Posterior cingulate gyrus (tissue), 11 donors: Measurements from ENCODE around the gene NDUFV3.
"Not testable (repeated sequence)": the region's sequence is repeated elsewhere in the genome, so short reads cannot be mapped to it uniquely, and the experiment has no call there.

Experiments used
- DNase-seq, 10 donors: peaks; one replicate each; pipeline versions ENCODE4 v3.0.0 to v3.0.0-alpha.2; 2020 to 2021; ENCODE audit warnings: mixed read lengths in 3 of 10
- intact Hi-C: fragments of 100-400 bp; cut with DNase I; formaldehyde crosslinking; loops from one replicate; pipeline ENCODE4 v1.15.1; 2023

NDUFV3 gene

GRCh38 chr21:42958122-42958521 is 65.0 kb downstream of the NDUFV3 start:
- DNase-seq, intact Hi-C loops: not testable (repeated sequence)

DNA sequence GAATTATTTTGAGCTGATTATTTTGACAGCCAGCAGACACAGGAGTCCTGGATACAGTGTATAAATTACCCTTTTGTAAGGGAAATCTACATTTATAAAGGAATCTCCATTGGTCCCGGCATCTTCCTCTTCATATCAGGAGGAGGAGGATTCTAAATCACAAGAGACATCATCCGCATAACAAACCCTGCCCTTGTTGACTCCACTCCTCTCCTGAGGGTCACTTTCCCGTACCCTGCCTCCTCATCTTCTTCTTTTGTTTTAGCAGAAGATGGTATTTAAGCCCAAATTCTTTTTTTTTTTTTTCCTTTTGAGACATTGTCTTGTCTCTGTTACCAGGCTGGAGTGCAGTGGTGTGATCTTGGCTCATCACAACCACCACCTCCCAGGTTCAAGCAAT is 66.6 kb downstream of the NDUFV3 start:
- DNase-seq: no peak

GRCh38 chr21:42962380-42963007 is 69.4 kb downstream of the NDUFV3 start:
- peak in 2 of 10 donors; percentile 6 to 9 for DNase-seq
- intact Hi-C loops: no loop called here

More for the DNA sequence above, 66.6 kb downstream of the NDUFV3 start:
- intact Hi-C loops: no loop called here
